BLaER1 treated with 17β-estradiol and CSF1 and Interleukin-3, amounts not matched to agents 10 nM and 100 nM (cell line): ENCODE measurements around the gene EPB41L1.
"Not testable (repeated sequence)": the region's sequence is repeated elsewhere in the genome, so short reads cannot be mapped to it uniquely, and the experiment has no call there.

Source experiments
- H3K27ac ChIP-seq, 11 experiments: shearing (Covaris generic); formaldehyde crosslinking; 2 replicates each; pipeline ENCODE4 v1.8.1; 2022
- H3K27me3 ChIP-seq, 11 experiments: shearing (Covaris generic); formaldehyde crosslinking; 2 replicates each; pipeline ENCODE4 v1.8.1; 2022
- H3K36me3 ChIP-seq, 11 experiments: shearing (Covaris generic); formaldehyde crosslinking; 2 replicates each; pipeline ENCODE4 v1.8.1; 2022
- H3K4me1 ChIP-seq, 10 experiments: shearing (Covaris generic); formaldehyde crosslinking; 2 replicates each; pipeline ENCODE4 v1.8.1; 2022
- H3K4me2 ChIP-seq, 11 experiments: shearing (Covaris generic); formaldehyde crosslinking; 2 replicates each; pipeline ENCODE4 v1.8.1; 2022
- H3K4me3 ChIP-seq, 10 experiments: shearing (Covaris generic); formaldehyde crosslinking; 2 replicates each; pipeline ENCODE4 v1.8.1; 2022
- H3K9ac ChIP-seq, 11 experiments: shearing (Covaris generic); formaldehyde crosslinking; 2 replicates each; pipeline ENCODE4 v1.8.1; 2022
- H3K9me3 ChIP-seq, 11 experiments: shearing (Covaris generic); formaldehyde crosslinking; replicated peaks in 1 of 11; 2 replicates each; pipeline ENCODE4 v1.8.1; 2022
- H4K20me1 ChIP-seq, 11 experiments: shearing (Covaris generic); formaldehyde crosslinking; 2 replicates each; pipeline ENCODE4 v1.8.1; 2022
- Cebpa-rat ChIP-seq, 11 experiments: shearing (Covaris generic); IDR thresholded peaks; 2 replicates each; pipeline ENCODE4 v1.8.1; 2022

The EPB41L1 gene

DNA sequence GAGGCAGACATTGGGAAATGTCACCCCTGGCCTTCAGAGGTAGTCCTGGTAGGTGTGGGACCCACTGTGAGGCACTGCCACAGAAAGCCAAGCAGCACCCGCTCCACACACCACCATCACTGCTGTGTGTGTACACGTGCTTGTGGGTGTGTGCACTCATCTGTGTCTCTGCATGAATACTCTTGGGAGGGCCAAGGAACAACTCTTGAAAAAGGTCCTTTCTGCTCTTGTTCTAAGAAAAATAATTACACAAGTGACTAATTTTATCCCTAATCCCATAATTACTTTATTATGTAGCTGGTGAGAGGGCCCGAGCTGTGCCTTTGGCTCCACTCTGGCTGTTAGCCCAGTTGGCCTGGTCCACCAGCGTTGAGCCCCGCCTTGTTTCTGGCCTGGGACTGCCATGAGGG, 21.7 kb upstream of the EPB41L1 start:
- TF ChIP-seq Cebpa-rat (IDR thresholded peaks at IDR 0.05): no peak
- no peaks in the 10 kb centered on the region for H3K9me3 ChIP-seq
- H3K4me1 ChIP-seq: peaks cover 19 to 61% (median 53%) of the 10 kb centered on the region in 10 experiments
- H3K4me2 ChIP-seq: peak overlapping the region in 10 of 11 experiments; percentile 16 to 81 (median 70); a peak in 19 of 22 replicates
- H3K27ac ChIP-seq: peak overlapping the region in 5 of 11 experiments; percentile 21 to 53 (median 45); a peak in 7 of 22 replicates
- H4K20me1 ChIP-seq: no peaks in the 10 kb centered on the region
- peak overlapping the region in 1 of 11 experiments; percentile 36; a peak in 2 of 22 replicates for H3K9ac ChIP-seq
- H3K4me3 ChIP-seq: no peak overlapping the region
- no peaks in the 10 kb centered on the region for H3K36me3 ChIP-seq
- H3K27me3 ChIP-seq: no peaks in the 10 kb centered on the region

DNA sequence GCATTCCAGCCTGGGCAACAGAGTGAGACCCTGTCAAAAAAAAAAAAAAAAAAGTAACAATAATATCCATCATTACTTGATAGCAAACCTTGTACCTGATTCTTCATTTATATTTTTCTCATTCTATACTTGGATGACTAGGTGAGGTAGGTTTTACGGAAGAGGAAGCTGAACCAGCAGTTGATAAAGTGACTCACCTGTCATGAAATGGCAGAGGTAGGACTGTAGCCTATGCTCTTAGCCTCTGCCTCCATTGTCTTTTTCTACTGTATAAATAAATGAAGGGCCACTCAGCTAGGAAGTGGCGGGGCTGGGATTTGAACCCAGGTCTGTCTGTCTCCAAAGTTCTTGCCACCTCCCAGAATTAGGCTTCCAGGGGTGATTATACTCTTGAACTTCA, 20.7 kb upstream of the EPB41L1 start:
- Histone ChIP-seq H3K9ac (no peak overlapping the region), H3K27ac (no peak overlapping the region), H4K20me1 (no peaks in the 10 kb centered on the region), H3K9me3 (no peaks in the 10 kb centered on the region), H3K27me3 (no peaks in the 10 kb centered on the region), H3K4me3 (no peak overlapping the region), H3K4me2 (peak overlapping the region in 7 of 11 experiments; percentile 62 to 81 (median 74); a peak in 8 of 22 replicates), H3K4me1 (peaks cover 11 to 56% (median 48%) of the 10 kb centered on the region in 10 experiments), H3K36me3 (no peaks in the 10 kb centered on the region)
- TF ChIP-seq Cebpa-rat (IDR thresholded peaks at IDR 0.05): no peak

DNA sequence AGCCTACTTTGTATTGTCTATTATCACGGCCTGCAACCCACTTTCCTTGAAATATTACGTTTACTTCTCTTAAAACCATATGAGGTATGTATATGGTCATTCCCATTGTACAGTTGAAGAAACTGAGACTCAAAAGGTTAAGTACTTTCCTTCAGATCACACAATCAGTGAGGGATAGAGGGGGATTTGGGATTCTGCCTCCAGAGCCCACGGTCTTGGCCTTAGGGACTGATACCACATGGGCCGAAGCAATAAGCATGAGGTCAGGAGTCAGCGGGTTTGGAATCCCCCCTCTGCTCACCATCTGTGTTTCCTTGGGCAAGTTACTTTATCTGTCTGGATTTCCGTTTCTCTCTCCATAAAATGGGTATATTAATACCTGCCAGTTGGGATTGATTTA, 19.4 kb upstream of the EPB41L1 start:
- H3K27ac ChIP-seq: no peak overlapping the region
- H3K9me3 ChIP-seq: no peaks in the 10 kb centered on the region
- H3K4me2 ChIP-seq: peak overlapping the region in 5 of 11 experiments; percentile 8 to 46 (median 30); a peak in 10 of 22 replicates
- no peaks in the 10 kb centered on the region for H4K20me1 ChIP-seq
- peaks cover 9 to 58% (median 44%) of the 10 kb centered on the region in 10 experiments; a peak in 19 of 20 replicates for H3K4me1 ChIP-seq
- no peak for TF ChIP-seq Cebpa-rat (IDR thresholded peaks at IDR 0.05)
- H3K4me3 ChIP-seq: no peak overlapping the region
- H3K27me3 ChIP-seq: no peaks in the 10 kb centered on the region
- no peak overlapping the region for H3K9ac ChIP-seq
- H3K36me3 ChIP-seq: no peaks in the 10 kb centered on the region

DNA sequence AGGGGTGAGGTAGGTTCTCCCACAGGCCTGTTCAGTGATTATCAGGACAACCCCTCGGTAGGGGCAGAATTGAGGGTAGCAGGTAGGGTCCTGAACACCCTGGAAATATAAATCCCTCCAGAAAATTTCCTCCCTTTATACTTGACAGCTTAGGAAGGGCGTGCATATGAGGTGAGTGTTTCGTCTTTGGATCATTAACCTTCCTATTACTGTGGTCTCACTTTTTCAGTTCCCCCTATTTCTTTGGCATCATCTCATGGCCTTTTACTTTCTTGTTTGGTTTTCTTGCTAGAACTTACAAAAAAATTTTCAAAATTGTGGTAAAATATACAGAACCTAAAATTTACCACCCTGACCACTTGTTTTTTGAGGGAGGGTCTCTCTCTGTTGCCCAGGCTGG, 18.7 kb upstream of the EPB41L1 start:
- no peak for TF ChIP-seq Cebpa-rat (IDR thresholded peaks at IDR 0.05)
- H3K4me1 ChIP-seq: peaks cover 4 to 53% (median 39%) of the 10 kb centered on the region in 10 experiments; a peak in 18 of 20 replicates
- H3K9ac ChIP-seq: no peak overlapping the region
- no peaks in the 10 kb centered on the region for H3K27me3 ChIP-seq
- H3K36me3 ChIP-seq: no peaks in the 10 kb centered on the region
- no peak overlapping the region for H3K27ac ChIP-seq
- no peaks in the 10 kb centered on the region for H4K20me1 ChIP-seq
- H3K9me3 ChIP-seq: no peaks in the 10 kb centered on the region
- no peak overlapping the region for H3K4me3 ChIP-seq
- peak overlapping the region in 6 of 11 experiments; percentile 0 to 46 (median 28); a peak in 10 of 22 replicates for H3K4me2 ChIP-seq

DNA sequence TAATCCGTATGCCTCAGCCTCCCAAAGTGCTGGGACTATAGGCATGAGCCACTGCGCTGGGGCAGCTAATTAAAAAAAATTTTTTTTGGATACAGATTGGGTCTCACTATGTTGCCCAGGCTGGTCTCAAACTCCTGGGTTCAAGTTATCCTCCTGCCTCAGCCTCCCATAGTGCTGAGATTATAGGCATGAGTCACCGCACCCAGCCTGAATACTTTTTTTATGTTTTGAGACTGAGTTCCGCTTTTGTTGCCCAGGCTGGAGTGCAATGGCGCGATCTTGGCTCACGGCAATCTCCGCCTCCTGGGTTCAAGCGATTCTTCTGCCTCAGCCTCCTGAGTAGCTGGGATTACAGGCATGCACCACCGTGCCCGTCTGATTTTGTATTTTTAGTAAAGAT, 17.2 kb upstream of the EPB41L1 start:
- H3K4me3 ChIP-seq, H3K36me3 ChIP-seq, H3K4me2 ChIP-seq, H3K9ac ChIP-seq, H3K9me3 ChIP-seq, H3K27me3 ChIP-seq, H4K20me1 ChIP-seq, H3K27ac ChIP-seq: not testable (repeated sequence)
- H3K4me1 ChIP-seq: peaks cover 4 to 42% (median 29%) of the 10 kb centered on the region in 10 experiments; a peak in 18 of 20 replicates

DNA sequence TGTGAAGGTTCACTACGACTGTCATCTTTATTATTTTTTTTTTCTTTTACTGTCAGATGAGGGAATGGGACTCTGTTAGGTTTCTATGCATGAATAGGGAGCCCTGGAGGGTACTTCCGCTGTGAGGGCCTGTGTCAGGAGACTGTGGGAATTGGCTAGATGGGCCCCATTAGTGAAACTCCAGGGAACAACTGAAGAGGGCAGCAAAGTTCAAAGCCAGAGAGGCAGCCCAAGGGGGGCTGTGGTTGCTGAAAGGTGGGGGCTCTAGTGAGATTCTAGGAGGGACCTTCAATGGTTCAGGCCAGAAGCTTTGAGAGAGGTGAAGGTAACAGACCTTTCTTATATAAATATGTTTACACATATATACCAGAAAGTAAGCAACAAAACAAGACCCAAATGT, 13.2 kb upstream of the EPB41L1 start:
- Histone ChIP-seq H3K4me1 (peaks cover 9 to 34% (median 20%) of the 10 kb centered on the region in 10 experiments; a peak in 18 of 20 replicates), H3K36me3 (no peaks in the 10 kb centered on the region)
- no peak for TF ChIP-seq Cebpa-rat (IDR thresholded peaks at IDR 0.05)

DNA sequence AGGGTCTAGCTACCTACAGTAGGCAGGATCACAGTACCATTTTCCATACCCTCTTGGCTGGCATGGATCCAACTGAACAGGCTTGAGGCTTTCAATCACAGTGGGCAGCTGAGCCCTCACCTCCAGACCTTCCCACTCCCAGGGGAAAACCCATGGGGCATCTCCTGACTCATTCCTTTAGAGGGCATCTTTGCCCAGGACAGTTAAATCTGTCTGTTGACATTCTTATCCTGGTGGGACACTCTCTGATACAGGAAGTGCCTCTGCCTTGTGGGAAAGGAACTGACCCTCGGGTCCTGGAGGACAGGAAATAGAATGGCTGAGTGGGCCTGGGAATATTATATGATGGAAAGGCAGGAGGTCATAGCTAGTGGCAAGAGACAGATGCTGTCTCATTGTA, 10.2 kb upstream of the EPB41L1 start:
- Histone ChIP-seq H3K27me3 (no peaks in the 10 kb centered on the region; a peak in 1 of 22 replicates), H3K9me3 (no peaks in the 10 kb centered on the region), H3K4me1 (peaks cover 8 to 41% (median 24%) of the 10 kb centered on the region in 10 experiments; a peak in 18 of 20 replicates), H3K9ac (no peak overlapping the region), H3K36me3 (no peaks in the 10 kb centered on the region), H3K4me2 (no peak overlapping the region), H3K4me3 (no peak overlapping the region), H4K20me1 (no peaks in the 10 kb centered on the region; a peak in 2 of 22 replicates), H3K27ac (no peak overlapping the region)
- TF ChIP-seq Cebpa-rat (IDR thresholded peaks at IDR 0.05): no peak

More for the DNA sequence above, 13.2 kb upstream of the EPB41L1 start:
- no peaks in the 10 kb centered on the region; a peak in 1 of 22 replicates for H4K20me1 ChIP-seq
- H3K9ac ChIP-seq: no peak overlapping the region
- no peaks in the 10 kb centered on the region for H3K9me3 ChIP-seq
- H3K4me3 ChIP-seq: no peak overlapping the region
- no peak overlapping the region for H3K4me2 ChIP-seq
- no peak overlapping the region for H3K27ac ChIP-seq
- no peaks in the 10 kb centered on the region; a peak in 1 of 22 replicates for H3K27me3 ChIP-seq

DNA sequence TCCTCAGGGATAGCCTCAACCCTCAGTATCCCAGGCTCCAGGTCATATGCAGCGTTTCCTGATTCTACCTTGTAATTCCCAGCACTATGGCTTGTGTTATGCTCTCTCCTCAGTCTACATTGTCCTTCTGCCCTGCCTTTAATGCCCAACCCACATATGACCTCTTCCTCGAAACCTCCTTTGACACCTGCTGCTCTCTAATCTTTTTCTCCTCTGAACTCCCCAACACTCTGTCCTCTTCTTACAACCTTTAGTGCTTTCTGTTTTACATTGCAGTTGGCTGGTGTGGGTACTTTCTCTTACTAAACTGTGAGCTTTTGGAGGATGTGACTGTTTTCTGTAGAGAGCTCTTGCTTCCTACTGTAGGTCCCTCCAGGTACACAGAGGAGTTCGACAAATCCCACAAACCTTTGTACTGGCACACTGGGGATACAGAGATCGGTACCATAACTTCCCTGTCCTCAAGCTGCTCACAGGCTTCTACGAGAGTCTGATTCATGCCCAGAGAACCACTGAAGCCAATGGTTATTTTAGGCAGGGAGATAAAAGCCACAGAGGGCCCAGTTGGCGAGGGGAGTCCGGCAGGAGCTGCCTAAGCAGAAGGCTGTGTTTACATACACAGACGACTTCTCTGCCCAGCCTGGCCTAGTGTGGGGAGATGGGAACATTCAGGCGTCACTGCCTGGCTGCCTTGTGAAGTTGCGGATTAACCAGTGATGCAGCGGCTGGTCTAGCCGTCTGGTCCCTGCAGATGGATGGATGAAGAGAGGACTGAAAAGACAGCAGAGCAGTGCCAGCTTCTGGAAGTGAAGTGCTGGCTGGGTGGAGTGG, 8.4 kb upstream of the EPB41L1 start:
- Histone ChIP-seq H3K4me3 (no peak overlapping the region), H3K4me2 (peak overlapping the region in 8 of 11 experiments; percentile 1 to 22 (median 6); a peak in 5 of 22 replicates), H3K27me3 (no peaks in the 10 kb centered on the region; a peak in 1 of 22 replicates), H3K4me1 (peaks cover 8 to 43% (median 26%) of the 10 kb centered on the region in 10 experiments; a peak in 18 of 20 replicates), H3K9ac (peak overlapping the region in 1 of 11 experiments; percentile 20; a peak in 1 of 22 replicates), H3K36me3 (no peaks in the 10 kb centered on the region), H3K27ac (no peak overlapping the region), H4K20me1 (no peaks in the 10 kb centered on the region; a peak in 2 of 22 replicates), H3K9me3 (no peaks in the 10 kb centered on the region)
- TF ChIP-seq Cebpa-rat (IDR thresholded peaks at IDR 0.05): no peak

DNA sequence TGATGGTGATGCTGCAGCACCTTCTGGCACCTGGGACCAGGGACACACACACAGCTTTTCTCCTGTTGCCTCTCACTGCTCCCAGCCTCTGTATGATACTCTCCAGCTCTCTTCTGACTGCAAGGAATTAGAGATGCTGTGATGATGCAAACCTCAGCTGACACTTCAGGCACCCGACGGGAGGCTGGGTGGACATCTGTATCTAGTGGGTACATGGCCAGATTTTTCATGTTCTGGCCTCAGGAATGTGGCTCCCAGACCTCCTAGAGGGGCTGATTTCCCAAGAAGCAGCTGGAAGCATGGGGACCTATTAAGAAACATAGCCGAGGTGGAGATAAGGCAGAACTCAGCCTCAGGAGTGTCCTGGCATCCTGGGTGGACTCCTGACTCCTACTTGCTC, 6.8 kb upstream of the EPB41L1 start:
- Histone ChIP-seq H3K9ac (no peak overlapping the region), H3K27ac (no peak overlapping the region), H3K4me3 (no peak overlapping the region), H3K27me3 (no peaks in the 10 kb centered on the region; a peak in 1 of 22 replicates), H3K36me3 (no peaks in the 10 kb centered on the region), H3K4me2 (no peak overlapping the region), H3K9me3 (no peaks in the 10 kb centered on the region), H4K20me1 (no peaks in the 10 kb centered on the region; a peak in 2 of 22 replicates), H3K4me1 (peaks cover 6 to 47% (median 28%) of the 10 kb centered on the region in 10 experiments; a peak in 18 of 20 replicates)
- no peak for TF ChIP-seq Cebpa-rat (IDR thresholded peaks at IDR 0.05)
